ENCODE measurements around the gene ZBTB32. TPM values are rescaled to one million over a fixed set of nuclear protein-coding genes. Genes with fewer than 3 reads are reported as not detected.
"Not testable (repeated sequence)": the region's sequence is repeated elsewhere in the genome, so short reads cannot be mapped to it uniquely, and the experiment has no call there.

The ZBTB32 gene, protein sequence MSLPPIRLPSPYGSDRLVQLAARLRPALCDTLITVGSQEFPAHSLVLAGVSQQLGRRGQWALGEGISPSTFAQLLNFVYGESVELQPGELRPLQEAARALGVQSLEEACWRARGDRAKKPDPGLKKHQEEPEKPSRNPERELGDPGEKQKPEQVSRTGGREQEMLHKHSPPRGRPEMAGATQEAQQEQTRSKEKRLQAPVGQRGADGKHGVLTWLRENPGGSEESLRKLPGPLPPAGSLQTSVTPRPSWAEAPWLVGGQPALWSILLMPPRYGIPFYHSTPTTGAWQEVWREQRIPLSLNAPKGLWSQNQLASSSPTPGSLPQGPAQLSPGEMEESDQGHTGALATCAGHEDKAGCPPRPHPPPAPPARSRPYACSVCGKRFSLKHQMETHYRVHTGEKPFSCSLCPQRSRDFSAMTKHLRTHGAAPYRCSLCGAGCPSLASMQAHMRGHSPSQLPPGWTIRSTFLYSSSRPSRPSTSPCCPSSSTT
- total RNA-seq (2014; rRNA removed; shearing (Covaris generic)): not detected in 2 replicates
- not detected in 2 replicates for polyA plus RNA-seq (2015; cell fraction: cytosol; rRNA removed)
- not detected in 2 replicates for polyA plus RNA-seq (2015; cell fraction: nucleus; rRNA removed)

DNA sequence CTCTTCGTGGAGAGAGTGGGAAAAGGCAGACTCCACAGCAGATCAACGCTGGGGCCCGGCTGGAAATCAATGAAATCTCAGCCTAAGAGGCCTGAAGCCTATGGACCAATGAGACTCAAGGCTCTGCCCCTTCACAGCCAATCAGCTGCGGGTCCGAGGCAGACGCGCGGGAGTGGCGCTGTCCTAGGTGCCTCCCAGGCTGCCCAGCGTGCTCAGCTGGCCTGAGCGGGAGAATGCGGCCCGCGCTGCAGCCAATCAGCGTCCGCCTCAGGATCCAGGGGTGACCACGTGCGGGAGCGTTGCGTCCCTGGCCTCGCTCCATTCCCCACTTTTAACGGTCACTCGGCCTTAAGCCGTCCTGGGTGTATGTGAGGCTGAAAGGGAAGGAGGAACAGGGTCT lies at the start of gene ZBTB32:
ZBTB32 (plus strand) TSS at position 341 of the 400 bp plus-strand sequence. CDS start 10,069 bp downstream, outside the sequence.
- peak; percentile 21 for DNase-seq (ENCODE audit: low read depth)

DNA sequence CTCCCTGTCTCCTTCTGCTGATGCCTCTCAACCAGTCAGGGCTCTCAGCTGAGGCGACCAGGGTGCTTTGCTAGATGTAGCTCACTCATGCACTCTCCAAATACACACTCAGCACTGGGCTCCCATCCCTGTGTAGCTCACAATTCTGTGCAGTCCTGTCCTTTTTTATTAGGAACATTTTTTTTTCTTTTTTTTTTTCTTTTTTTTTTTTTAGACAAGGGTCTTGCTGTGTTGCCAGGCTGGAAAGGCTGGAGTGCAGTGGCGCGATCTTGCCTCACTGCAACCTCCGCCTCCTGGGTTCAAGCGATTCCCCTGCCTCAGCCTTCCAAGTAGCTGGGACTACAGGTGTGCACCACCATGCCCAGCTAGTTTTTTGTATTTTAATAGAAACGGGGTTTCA lies 49.5 kb upstream of the ZBTB32 start:
- DNase-seq (ENCODE audit: low read depth): not testable (repeated sequence)

DNA sequence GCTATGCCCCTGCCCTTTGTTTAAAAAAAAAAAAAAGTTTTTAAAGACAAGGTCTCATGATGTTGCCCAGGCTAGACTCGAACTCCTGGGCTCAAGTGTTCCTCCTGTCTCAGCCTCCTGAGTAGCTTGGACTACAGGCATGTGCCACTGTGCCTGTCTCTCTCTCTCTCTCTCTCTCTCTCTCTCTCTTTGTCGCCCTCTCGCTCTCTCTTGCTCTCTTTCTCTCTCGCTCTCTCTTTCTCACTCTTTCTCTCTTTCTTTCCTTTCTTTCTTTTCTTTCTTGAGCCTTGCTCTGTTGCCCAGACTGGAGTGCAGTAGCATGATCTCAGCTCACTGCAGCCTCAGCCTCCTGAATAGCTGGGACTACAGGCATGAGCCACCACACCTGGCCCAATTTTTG lies 48.8 kb upstream of the ZBTB32 start:
- DNase-seq (ENCODE audit: low read depth): no peak

- DNase-seq (ENCODE audit: low read depth): no peak
Observed at GRCh38 chr19:35656700-35657099, 47.7 kb upstream of the ZBTB32 start.

DNA sequence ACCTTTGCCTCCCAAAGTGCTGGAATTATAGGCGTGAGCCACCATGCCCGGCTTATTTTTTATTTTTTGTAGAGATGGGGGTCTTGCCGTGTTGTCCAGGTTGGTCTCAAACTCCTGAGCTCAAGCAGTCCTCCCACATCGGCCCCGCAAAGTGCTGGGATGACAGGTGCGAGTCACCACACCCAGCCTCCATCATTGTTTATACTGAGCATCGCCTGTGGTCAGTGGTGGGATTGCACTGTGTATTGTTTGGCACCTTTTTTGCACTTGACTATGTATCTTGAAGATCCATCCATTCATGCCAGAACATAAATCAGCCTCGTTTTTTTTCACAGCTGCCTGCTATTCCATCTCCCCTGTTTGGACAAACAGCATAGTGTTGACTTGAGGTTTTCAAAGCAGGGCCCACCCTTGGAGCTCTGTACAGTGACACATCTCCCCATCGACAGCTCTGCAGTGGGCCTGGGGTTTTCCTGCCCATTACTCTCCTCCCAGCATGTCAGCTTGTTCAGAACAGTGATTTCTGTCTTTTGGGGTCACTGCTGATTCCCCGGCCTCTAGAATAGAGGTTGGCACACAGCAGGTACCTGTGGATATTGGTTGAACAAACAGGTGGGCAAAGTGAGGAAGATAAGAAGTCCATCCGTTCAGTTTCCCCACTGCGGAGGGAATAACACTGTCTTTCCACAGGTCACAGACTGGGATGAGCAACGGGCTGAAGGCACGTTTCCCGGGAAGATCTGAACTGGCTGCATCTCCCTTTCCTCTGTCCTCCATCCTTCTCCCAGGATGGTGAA lies 46.3 kb upstream of the ZBTB32 start:
- peak; percentile 62 for DNase-seq (ENCODE audit: low read depth)

- DNase-seq (ENCODE audit: low read depth): no peak
Observed at GRCh38 chr19:35661995-35662340, 42.4 kb upstream of the ZBTB32 start.

DNA sequence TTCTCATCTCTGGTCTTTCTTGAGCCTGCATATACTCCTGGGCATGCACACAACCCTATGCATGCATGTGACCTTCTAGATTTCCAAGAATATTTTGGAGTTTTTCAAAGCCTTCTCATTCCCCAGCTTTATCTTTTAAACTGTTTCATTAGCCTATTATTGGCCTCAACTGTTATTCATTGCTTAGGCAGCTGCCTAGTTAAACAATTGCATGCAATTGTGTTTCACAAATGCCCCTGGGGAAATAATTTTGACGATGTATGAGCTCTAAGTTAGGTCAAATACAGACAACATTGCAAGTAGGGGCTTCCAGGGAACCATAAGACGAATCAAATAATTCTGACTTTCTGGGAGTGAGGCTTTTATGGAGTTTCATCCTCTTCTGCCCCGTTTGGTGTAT lies 40.4 kb upstream of the ZBTB32 start:
- no peak for DNase-seq (ENCODE audit: low read depth)

DNA sequence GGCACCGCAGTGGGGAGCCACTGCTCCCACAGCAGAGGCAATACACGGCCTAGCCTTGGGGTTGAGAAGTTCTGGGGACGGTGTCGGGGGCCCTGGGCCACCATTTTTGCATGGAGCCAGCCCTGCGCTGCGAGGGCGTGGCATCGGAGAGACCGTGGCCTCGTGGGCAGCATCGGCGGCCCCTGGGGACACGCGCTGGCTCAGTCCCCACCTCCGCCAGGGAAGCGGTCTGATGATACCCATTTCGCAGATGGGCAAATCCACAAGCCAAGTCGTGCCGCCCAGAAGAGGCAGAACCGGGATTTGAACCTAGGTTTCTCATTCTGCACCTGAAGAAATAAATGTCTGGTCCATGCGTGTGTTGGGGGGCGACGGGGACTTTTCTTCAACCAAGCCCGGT lies 39.2 kb upstream of the ZBTB32 start:
- DNase-seq (ENCODE audit: low read depth): no peak

DNA sequence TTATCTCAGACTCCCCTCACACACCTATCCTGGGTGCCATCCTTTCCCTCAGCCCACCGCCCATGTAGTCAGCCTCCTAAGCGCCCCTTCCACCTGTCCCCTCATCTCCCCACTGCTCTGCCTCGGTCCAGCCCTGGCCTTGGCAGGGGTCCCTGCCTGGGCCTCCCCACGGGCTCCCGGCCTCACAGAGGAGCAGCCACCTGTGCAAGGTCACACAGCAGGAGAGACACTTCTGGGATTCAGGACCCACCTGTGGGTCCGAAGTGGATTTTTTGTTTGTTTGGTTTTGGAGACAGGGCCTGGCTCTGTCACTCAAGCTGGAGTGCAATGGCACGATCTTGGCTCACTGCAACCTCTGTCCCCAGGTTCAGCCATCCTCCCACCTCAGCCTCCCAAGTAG lies 38.8 kb upstream of the ZBTB32 start:
- no peak for DNase-seq (ENCODE audit: low read depth)

GRCh38 chr19:35666251-35666913 lies 38.0 kb upstream of the ZBTB32 start, which contains the start of gene UPK1A:
Gene UPK1A, plus strand, starts transcription at chr19:35666517. Its CDS starts 296 bp downstream, at chr19:35666813.
- DNase-seq (ENCODE audit: low read depth): no peak

GRCh38 chr19:35669566-35669965 lies 34.8 kb upstream of the ZBTB32 start:
- DNase-seq (ENCODE audit: low read depth): no peak

- DNase-seq (ENCODE audit: low read depth): no peak
Observed at GRCh38 chr19:35669974-35670373, 34.4 kb upstream of the ZBTB32 start.

- DNase-seq (ENCODE audit: low read depth): no peak
Observed at GRCh38 chr19:35670686-35671085, 33.7 kb upstream of the ZBTB32 start.

DNA sequence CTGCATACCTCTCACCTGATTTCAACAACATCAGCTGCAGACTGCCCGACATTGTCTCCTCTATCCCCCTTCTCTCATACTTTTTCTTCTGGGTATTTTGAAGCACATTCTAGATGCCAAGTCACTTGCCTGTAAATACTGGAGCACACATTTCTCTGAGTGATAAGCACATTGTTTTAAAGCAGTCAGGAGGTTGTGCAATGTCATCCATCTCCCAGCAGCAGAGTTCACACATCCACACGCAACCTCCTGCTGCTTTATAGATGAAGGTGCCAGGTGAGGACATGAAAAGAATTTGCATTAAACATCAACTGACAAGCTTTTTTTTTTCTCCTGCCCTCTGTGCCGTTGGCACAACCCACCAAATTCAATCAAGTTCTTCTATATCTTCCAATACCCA lies 32.5 kb upstream of the ZBTB32 start:
- no peak for DNase-seq (ENCODE audit: low read depth)

DNA sequence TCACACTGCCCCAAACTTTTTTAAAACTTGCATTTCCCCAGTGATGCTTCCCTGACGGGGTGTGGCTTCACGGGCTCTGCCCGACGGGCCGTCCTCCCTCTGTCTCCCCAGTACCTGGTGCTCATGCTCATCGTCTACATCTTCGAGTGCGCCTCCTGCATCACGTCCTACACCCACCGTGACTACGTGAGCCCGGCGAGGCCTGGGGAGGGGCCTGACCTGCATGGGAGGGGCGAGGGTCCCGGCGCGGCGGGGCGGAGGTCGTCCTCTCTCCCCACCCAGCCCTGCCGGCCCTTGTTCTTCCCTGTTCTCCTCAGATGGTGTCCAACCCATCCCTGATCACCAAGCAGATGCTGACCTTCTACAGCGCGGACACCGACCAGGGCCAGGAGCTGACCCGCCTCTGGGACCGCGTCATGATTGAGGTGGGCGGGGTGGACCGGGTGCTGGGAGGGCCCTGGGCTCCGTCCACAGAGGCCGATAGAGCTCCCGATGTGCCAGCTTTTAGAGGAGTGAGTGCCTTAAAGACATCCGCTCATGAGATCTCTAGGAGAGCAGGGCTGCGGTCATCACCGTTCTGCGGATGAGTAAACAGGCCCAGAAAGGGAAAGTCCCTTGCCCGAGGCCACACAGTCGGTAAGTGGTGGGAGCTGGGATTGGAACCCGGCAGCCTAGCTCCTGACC lies 31.1 kb upstream of the ZBTB32 start:
- DNase-seq (ENCODE audit: low read depth): peak; percentile 56

DNA sequence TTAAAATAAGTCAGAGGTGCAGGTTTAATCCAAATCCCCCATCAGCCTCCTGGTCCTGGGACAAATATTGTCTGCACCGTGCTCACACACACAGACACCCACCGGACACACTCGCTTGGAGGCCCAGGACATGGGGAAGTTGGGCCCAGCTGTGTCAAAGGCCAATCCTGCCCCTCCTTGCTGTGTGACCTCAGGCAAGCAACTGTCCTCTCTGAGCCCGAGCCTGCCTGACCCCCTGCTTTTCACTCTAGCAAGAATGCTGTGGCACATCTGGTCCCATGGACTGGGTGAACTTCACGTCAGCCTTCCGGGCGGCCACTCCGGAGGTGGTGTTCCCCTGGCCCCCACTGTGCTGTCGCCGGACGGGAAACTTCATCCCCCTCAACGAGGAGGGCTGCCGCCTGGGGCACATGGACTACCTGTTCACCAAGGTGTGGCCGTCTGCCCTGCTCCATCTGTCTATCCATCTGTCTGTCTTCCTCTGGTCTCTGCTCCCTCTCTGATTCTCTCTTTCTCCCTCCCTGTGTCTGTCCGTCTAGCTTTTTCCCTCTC lies 28.7 kb upstream of the ZBTB32 start:
- no peak for DNase-seq (ENCODE audit: low read depth)

- no peak for DNase-seq (ENCODE audit: low read depth)
Observed at GRCh38 chr19:35689836-35690235, 14.5 kb upstream of the ZBTB32 start.

- not testable (repeated sequence) for DNase-seq (ENCODE audit: low read depth)
Observed at GRCh38 chr19:35691106-35691505, 13.3 kb upstream of the ZBTB32 start.

DNA sequence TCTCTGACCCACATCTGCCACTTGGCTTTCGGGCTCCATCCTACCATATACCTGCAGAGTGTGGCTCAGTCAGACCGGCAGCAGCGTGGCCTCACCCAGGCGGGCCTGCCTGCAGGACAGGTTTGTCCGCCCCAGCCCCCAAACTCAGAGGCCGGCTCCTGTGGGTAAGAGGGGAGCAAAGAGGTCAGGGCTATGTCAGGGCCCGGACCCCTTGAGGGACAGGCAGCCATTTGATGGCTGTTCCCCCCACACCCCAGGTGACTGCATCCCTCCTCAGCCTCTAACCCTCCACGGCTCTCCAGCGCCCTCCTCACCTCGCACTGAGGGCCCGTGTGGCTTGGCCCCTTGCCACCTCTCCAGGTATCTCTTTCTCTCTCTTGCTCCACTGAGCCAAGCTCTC lies 12.3 kb upstream of the ZBTB32 start:
- no peak for DNase-seq (ENCODE audit: low read depth)

DNA sequence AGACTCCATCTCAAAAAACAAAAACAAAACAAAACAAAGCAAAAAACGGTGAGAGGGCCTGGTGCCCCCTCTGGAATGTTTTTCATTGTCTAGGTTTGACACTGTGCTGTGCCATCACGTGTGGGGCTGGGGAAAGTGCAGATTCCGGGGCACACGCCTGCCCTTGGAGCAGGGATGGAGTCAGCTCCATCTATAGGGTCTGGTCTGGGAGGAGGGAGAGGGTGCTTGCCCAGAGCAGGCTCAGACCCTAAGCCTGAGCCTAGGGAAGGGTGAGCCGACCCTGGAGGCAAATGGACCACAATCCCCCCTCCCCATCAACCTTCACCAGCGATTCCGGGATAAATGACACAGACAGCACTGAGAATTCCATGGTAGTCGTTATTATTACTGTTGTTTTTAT lies 10.9 kb upstream of the ZBTB32 start:
- no peak for DNase-seq (ENCODE audit: low read depth)
